ENCODE data around the gene HOATZ. TPM values are rescaled to one million over a fixed set of nuclear protein-coding genes. Genes with fewer than 3 reads are reported as not detected.

The HOATZ gene
- polyA plus RNA-seq, 1 experiment: 0.31 TPM

- no peak for DNase-seq (ENCODE audit: low read depth, low spot score)
- ChIA-PET POLR2A (interaction anchor here (0.8 to 2.8 kb wide), 3 partner anchors 17 to 86 kb away, joined by 3 to 16 read pairs (median 3); no protein-coding TSS in a partner anchor), CTCF (no interaction called here)
- Histone ChIP-seq H3K9me3 (ENCODE audit: control insufficient read depth, insufficient read depth, low read length) (no peaks in the 10 kb centered on the region), H3K27ac (ENCODE audit: low read depth, low read length) (peak overlapping the region; percentile 92), H3K4me3 (ENCODE audit: low read depth, low read length) (peak overlapping the region; percentile 74), H3K27me3 (ENCODE audit: control insufficient read depth, insufficient read depth, low read length) (no peaks in the 10 kb centered on the region)
- no peak for TF ChIP-seq CTCF (IDR thresholded peaks at IDR 0.05; ENCODE audit: low read depth, low read length)
Measured at GRCh38 chr11:111540937-111541253, 26.3 kb downstream of the HOATZ start.

- Histone ChIP-seq H3K27me3 (ENCODE audit: control insufficient read depth, insufficient read depth, low read length) (no peaks in the 10 kb centered on the region), H3K27ac (ENCODE audit: low read depth, low read length) (peak overlapping the region; percentile 92), H3K4me3 (ENCODE audit: low read depth, low read length) (peak overlapping the region; percentile 74), H3K9me3 (ENCODE audit: control insufficient read depth, insufficient read depth, low read length) (no peaks in the 10 kb centered on the region)
- peak; percentile 63 for DNase-seq (ENCODE audit: low read depth, low spot score)
- POLR2A ChIA-PET: interaction anchor here (0.6 to 2.8 kb wide), 9 partner anchors 10 to 567 kb away, joined by 3 to 16 read pairs (median 4); no protein-coding TSS in a partner anchor
- CTCF ChIA-PET: interaction anchor here (0.6 kb wide), 1 partner anchor 391 kb away, joined by 3 read pairs; no protein-coding TSS in a partner anchor
- TF ChIP-seq CTCF (IDR thresholded peaks at IDR 0.05; ENCODE audit: low read depth, low read length): no peak
Measured at GRCh38 chr11:111541254-111542061, 26.9 kb downstream of the HOATZ start.

- TF ChIP-seq CTCF (IDR thresholded peaks at IDR 0.05; ENCODE audit: low read depth, low read length): no peak
- no peaks in the 10 kb centered on the region for H3K27me3 ChIP-seq (ENCODE audit: control insufficient read depth, insufficient read depth, low read length)
- DNase-seq (ENCODE audit: low read depth, low spot score): no peak
- H3K27ac ChIP-seq (ENCODE audit: low read depth, low read length): peak overlapping the region; percentile 35
- CTCF ChIA-PET: interaction anchor here (0.6 kb wide), 1 partner anchor 21 kb away, joined by 3 read pairs; no protein-coding TSS in a partner anchor
- POLR2A ChIA-PET: interaction anchor here (1.1 kb wide), 1 partner anchor 78 kb away, joined by 4 read pairs; no protein-coding TSS in a partner anchor
- peak overlapping the region; percentile 18 for H3K4me3 ChIP-seq (ENCODE audit: low read depth, low read length)
- no peaks in the 10 kb centered on the region for H3K9me3 ChIP-seq (ENCODE audit: control insufficient read depth, insufficient read depth, low read length)
Measured at GRCh38 chr11:111542606-111543275, 28.2 kb downstream of the HOATZ start.

- POLR2A ChIA-PET: interaction anchor here (1.1 to 1.8 kb wide), 2 partner anchors 9 to 108 kb away, joined by 3 to 7 read pairs; no protein-coding TSS in a partner anchor
- TF ChIP-seq CTCF (IDR thresholded peaks at IDR 0.05; ENCODE audit: low read depth, low read length): no peak
- Histone ChIP-seq H3K27me3 (ENCODE audit: control insufficient read depth, insufficient read depth, low read length) (no peaks in the 10 kb centered on the region), H3K4me3 (ENCODE audit: low read depth, low read length) (no peak overlapping the region), H3K9me3 (ENCODE audit: control insufficient read depth, insufficient read depth, low read length) (no peaks in the 10 kb centered on the region), H3K27ac (ENCODE audit: low read depth, low read length) (peak overlapping the region; percentile 50)
- no peak for DNase-seq (ENCODE audit: low read depth, low spot score)
- CTCF ChIA-PET: interaction anchor here (1.2 kb wide), 1 partner anchor 56 kb away, joined by 3 read pairs; no protein-coding TSS in a partner anchor
Measured at GRCh38 chr11:111548525-111548924, 33.9 kb downstream of the HOATZ start.
